HCT116 (cell line): ENCODE data around the gene STK25.

ENCODE experiments used
- EZH2 ChIP-seq: fragments of 200-600 bp; sonication (generic); IDR thresholded peaks from 2 replicates; pipeline ENCODE4 v1.6.1; 2017; ENCODE audit warnings: antibody characterized with exemption, mixed run types
- JUND ChIP-seq: IDR thresholded peaks from 2 replicates; pipeline ENCODE4 v1.6.1; 2012
- POLR2A ChIP-seq: IDR thresholded peaks from 2 replicates; pipeline ENCODE4 v1.7.0; 2011; ENCODE audit warnings: borderline replicate concordance; ENCODE audit not compliant: insufficient read depth, insufficient read length; ENCODE audit errors: extremely low read depth
- RAD21 ChIP-seq: IDR thresholded peaks from 2 replicates; pipeline ENCODE4 v1.6.1; 2012; ENCODE audit warnings: low read depth, mild to moderate bottlenecking
- ZNF274 ChIP-seq: fragments of 200-500 bp; sonication (Bioruptor generic); IDR thresholded peaks from 2 replicates; pipeline ENCODE4 v1.6.1; 2014; ENCODE audit warnings: mild to moderate bottlenecking, low read depth, low read length, inconsistent platforms
- TF ChIP-seq, protein P1 (sequence below): IDR thresholded peaks from 2 replicates; pipeline ENCODE4 v1.6.1; 2011; ENCODE audit warnings: mild to moderate bottlenecking, low read length, moderate library complexity; ENCODE audit not compliant: insufficient replicate concordance; ENCODE audit errors: extremely low read depth
- TF ChIP-seq, protein P2 (sequence below), 3 experiments: fragments of 200-600 bp in 1 of 3; sonication (generic) in 1 of 3; IDR thresholded peaks in 2 of 3; conservative IDR thresholded peaks in 1 of 3; 2 replicates each; pipeline ENCODE4 v1.5.1; 2012 to 2017; ENCODE audit warnings: low read depth in 2 of 3, low read length in 2 of 3, antibody characterized with exemption in 1 of 3, borderline replicate concordance in 1 of 3, control low read depth in 1 of 3, mild to moderate bottlenecking in 1 of 3, mixed read lengths in 1 of 3, mixed run types in 1 of 3, moderate library complexity in 1 of 3; ENCODE audit not compliant: insufficient read depth in 1 of 3
- TF ChIP-seq, protein P3 (sequence below): IDR thresholded peaks from 2 replicates; pipeline ENCODE4 v1.6.1; 2012; ENCODE audit warnings: low read depth

DNA sequence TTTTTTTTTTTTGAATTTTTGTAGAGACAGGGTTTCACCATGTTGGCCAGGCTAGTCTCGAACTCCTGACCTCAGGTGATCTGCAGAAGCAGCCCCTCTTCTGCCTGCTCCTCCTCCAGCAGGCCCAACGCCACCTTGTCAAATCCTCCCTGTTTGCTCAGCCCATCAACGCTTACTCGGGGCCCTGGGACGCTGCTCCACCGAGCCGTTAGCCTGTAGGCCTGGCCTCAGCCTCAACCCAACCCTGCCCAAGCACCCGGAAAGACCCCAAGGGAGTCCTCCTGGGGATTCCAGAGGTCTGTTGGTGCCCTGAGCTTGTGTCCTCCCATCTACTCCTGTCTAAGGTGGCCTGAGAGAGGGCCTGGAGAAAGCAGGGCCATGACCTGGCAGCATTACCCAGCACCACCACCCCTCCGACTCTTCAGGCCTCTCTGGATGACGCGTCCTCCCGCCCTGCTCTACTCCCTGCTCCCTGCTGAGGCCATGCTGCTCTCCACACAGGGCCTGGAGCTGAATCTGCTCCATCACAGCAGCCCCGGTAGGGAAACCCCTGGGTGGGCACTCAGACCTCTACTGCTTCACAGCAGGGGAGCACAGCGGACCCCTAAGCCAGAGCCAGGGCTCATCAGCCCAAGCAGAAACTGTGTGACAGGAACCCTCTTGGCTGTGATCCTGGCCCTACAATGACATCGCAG, 3.2 kb downstream of the STK25 start:
- TF ChIP-seq, protein P1, sequence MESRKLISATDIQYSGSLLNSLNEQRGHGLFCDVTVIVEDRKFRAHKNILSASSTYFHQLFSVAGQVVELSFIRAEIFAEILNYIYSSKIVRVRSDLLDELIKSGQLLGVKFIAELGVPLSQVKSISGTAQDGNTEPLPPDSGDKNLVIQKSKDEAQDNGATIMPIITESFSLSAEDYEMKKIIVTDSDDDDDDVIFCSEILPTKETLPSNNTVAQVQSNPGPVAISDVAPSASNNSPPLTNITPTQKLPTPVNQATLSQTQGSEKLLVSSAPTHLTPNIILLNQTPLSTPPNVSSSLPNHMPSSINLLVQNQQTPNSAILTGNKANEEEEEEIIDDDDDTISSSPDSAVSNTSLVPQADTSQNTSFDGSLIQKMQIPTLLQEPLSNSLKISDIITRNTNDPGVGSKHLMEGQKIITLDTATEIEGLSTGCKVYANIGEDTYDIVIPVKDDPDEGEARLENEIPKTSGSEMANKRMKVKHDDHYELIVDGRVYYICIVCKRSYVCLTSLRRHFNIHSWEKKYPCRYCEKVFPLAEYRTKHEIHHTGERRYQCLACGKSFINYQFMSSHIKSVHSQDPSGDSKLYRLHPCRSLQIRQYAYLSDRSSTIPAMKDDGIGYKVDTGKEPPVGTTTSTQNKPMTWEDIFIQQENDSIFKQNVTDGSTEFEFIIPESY = no peak
- TF ChIP-seq, protein P2, sequence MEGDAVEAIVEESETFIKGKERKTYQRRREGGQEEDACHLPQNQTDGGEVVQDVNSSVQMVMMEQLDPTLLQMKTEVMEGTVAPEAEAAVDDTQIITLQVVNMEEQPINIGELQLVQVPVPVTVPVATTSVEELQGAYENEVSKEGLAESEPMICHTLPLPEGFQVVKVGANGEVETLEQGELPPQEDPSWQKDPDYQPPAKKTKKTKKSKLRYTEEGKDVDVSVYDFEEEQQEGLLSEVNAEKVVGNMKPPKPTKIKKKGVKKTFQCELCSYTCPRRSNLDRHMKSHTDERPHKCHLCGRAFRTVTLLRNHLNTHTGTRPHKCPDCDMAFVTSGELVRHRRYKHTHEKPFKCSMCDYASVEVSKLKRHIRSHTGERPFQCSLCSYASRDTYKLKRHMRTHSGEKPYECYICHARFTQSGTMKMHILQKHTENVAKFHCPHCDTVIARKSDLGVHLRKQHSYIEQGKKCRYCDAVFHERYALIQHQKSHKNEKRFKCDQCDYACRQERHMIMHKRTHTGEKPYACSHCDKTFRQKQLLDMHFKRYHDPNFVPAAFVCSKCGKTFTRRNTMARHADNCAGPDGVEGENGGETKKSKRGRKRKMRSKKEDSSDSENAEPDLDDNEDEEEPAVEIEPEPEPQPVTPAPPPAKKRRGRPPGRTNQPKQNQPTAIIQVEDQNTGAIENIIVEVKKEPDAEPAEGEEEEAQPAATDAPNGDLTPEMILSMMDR (IDR thresholded peaks at IDR 0.05 in 2 of 3, conservative IDR thresholded peaks at IDR 0.05 in 1 of 3; ENCODE audit: borderline replicate concordance in 1 of 3, insufficient read depth in 1 of 3, low read depth in 2 of 3, low read length in 2 of 3) = no peak
- no peak for TF ChIP-seq POLR2A
- TF ChIP-seq RAD21 = no peak
- TF ChIP-seq JUND = no peak
- no peak for TF ChIP-seq EZH2
- TF ChIP-seq, protein P3, sequence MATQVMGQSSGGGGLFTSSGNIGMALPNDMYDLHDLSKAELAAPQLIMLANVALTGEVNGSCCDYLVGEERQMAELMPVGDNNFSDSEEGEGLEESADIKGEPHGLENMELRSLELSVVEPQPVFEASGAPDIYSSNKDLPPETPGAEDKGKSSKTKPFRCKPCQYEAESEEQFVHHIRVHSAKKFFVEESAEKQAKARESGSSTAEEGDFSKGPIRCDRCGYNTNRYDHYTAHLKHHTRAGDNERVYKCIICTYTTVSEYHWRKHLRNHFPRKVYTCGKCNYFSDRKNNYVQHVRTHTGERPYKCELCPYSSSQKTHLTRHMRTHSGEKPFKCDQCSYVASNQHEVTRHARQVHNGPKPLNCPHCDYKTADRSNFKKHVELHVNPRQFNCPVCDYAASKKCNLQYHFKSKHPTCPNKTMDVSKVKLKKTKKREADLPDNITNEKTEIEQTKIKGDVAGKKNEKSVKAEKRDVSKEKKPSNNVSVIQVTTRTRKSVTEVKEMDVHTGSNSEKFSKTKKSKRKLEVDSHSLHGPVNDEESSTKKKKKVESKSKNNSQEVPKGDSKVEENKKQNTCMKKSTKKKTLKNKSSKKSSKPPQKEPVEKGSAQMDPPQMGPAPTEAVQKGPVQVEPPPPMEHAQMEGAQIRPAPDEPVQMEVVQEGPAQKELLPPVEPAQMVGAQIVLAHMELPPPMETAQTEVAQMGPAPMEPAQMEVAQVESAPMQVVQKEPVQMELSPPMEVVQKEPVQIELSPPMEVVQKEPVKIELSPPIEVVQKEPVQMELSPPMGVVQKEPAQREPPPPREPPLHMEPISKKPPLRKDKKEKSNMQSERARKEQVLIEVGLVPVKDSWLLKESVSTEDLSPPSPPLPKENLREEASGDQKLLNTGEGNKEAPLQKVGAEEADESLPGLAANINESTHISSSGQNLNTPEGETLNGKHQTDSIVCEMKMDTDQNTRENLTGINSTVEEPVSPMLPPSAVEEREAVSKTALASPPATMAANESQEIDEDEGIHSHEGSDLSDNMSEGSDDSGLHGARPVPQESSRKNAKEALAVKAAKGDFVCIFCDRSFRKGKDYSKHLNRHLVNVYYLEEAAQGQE = no peak
- TF ChIP-seq ZNF274 = no peak
